DMS53 treated with DMSO at 0.1 percent for 48 hours (cell line): ENCODE data around the gene KAT5.
"Not testable (repeated sequence)": the region's sequence is repeated elsewhere in the genome, so short reads cannot be mapped to it uniquely, and the experiment has no call there.

Experiments used
- DNase-seq: peaks from one replicate; lab custom pipeline; 2025; ENCODE audit not compliant: unreplicated experiment; lab: John Stamatoyannopoulos, UW

KAT5 gene

GRCh38 chr11:65708451-65708850 lies 3.6 kb upstream of the KAT5 start:
- DNase-seq: no peak

- DNase-seq: no peak
These were observed 2.4 kb upstream of the KAT5 start for GRCh38 chr11:65709661-65710060.

- no peak for DNase-seq
These were observed 1.6 kb upstream of the KAT5 start for GRCh38 chr11:65710421-65710820.

GRCh38 chr11:65712633-65713076 lies 603 bp downstream of the KAT5 start:
- DNase-seq: no peak

DNA sequence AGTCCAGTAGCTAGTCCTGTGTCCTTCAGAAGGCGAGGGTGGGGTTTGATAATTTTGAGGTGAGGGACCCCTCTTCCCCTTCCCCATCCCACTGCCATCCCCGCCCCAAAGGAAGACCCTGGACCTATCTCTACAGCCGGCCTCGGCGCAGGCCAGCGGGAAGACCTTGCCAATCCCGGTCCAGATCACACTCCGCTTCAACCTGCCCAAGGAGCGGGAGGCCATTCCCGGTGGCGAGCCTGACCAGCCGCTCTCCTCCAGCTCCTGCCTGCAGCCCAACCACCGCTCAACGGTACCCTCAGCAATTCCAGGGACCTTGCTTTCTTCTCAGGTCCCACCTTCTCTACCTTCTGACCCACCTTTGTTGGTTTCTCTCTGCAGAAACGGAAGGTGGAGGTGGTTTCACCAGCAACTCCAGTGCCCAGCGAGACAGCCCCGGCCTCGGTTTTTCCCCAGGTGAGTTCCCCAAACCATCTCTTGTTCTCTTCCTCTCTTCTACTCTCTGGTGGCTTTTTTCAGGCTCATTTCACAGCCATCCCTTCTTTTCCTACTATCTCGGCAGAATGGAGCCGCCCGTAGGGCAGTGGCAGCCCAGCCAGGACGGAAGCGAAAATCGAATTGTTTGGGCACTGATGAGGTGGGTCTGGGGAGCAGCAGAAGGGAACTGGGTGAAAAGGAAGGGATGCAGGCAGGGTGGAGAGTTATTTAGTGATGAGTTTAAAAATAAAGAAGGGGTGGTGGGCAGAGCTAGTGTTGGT lies 1.3 kb downstream of the KAT5 start:
- DNase-seq: no peak

DNA sequence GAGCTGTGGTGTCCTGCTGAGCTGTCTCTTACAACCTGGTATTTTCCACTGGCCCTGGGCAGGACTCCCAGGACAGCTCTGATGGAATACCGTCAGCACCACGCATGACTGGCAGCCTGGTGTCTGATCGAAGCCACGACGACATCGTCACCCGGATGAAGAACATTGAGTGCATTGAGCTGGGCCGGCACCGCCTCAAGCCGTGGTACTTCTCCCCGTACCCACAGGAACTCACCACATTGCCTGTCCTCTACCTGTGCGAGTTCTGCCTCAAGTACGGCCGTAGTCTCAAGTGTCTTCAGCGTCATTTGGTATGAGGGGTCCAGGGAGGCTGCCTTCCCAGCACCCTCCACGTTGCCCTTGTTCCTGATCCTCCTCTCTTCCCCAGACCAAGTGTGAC lies 2.4 kb downstream of the KAT5 start:
- DNase-seq: no peak

- no peak for DNase-seq
These were observed 4.2 kb downstream of the KAT5 start for GRCh38 chr11:65716302-65716701.

DNA sequence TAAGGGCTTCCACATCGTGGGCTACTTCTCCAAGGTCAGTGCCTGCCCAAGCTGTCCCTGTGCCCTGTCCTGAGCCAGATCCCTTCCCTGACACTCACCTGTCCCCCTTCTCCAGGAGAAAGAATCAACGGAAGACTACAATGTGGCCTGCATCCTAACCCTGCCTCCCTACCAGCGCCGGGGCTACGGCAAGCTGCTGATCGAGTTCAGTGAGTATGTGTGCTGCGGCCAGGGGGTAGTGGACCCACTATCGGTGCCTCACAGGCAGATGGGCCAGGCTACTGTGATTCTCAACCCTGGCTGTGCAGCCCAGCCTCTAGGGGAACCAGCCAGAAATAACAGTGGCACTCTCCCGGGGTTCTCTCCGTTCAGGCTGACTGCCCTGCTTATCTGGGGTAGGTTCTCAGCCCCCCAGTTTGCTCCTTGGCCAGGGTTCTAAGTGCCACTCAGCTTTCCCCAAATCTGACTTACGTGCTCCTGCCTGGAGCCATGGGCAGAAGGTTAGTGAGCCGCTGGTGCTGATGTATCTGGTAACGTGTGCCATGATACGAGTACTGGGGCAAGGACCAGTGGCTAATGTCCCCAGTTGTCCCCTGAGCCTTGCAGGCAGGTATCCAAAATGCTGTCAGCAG lies 4.8 kb downstream of the KAT5 start:
- DNase-seq: no peak

GRCh38 chr11:65717906-65718305 lies 5.9 kb downstream of the KAT5 start:
- no peak for DNase-seq

DNA sequence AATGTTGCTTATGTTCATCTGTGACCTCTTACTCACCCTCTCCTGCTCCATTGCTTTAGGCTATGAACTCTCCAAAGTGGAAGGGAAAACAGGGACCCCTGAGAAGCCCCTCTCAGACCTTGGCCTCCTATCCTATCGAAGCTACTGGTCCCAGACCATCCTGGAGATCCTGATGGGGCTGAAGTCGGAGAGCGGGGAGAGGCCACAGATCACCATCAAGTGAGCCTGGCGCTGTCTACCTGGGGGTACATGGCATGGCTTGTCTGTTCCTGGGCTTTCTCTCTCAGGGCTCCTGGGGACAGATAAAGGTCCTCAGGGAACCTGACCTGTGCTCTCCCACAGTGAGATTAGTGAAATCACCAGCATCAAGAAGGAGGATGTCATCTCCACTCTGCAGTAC lies 6.5 kb downstream of the KAT5 start:
- no peak for DNase-seq

DNA sequence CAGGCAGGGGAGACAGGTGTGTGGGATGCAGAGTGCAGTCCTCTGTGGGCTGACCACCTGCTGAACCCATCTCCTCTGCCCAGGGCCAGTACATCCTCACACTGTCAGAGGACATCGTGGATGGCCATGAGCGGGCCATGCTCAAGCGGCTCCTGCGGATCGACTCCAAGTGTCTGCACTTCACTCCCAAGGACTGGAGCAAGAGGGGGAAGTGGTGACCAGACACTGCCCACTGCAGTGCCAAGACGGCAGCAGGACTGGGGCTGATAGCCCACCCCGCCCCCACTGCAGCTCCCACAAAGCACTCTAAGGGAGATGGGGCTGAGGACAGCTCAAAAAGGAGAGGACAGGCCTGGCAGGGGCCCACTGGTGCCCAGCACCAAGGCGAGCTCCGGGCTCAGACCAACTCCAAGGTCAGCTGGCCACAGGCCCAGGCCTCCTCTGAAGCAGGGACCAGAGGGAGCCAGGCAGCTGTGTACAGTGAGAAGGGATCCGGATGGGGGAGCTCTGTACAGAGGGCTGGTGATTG lies 7.0 kb downstream of the KAT5 start:
- no peak for DNase-seq

DNA sequence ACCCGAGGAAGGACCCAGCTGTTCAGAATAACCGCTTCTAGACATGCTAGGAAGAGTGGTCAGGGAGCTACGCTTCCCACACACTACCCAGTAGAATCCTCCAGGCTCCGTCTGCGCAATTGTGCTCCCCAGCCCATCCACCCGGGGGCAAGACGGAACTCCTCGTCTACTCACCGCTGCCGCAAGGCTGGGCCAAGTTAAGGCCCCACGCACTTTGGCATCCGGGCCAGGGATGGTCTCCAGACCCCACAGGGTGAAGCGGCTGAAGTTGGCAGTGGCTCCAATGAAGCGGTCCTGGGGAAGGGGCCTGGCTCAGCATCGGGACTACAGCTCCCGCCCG lies 7.8 kb downstream of the KAT5 start:
- DNase-seq: no peak

DNA sequence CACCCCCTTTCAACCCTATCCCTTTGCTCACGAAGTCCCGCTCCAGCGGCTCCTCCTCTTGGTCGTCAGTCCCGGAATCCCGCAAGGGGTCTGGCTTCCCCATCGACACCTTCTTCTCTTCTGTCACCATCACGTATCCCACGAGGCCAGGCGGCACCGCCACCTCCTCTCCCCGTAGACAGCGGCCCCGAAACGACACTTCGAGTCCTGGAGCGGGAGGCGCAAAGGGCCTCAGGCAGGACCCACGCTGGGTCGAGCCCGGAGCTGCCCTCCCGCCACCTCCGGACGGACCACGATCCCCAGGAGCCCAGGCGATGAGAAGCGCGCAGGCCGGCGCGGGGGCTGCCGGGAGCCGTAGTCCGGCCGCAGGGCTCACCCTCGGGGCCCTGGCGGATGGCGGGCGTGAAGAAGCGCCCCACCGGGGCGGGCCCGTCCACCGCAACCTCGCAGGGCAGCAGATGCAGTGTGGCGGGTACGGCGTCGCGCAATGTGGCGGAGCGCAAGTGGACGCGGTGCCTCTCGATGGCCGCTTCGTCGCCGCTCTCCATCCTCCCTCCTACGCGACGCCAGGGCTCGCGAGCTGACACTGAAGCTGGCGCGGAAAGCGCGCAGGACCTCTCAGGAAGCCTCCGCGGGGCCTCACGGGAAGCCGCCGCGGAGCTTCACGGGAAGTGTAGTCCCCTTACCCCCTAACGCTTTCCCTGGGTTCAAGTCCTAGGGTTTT lies 8.3 kb downstream of the KAT5 start, which contains the start of gene RNASEH2C:
Gene RNASEH2C, minus strand, starts transcription at position 588 of the 724 bp plus-strand sequence. Its CDS starts 40 bp downstream, at position 548.
- DNase-seq: peak; percentile 82

DNA sequence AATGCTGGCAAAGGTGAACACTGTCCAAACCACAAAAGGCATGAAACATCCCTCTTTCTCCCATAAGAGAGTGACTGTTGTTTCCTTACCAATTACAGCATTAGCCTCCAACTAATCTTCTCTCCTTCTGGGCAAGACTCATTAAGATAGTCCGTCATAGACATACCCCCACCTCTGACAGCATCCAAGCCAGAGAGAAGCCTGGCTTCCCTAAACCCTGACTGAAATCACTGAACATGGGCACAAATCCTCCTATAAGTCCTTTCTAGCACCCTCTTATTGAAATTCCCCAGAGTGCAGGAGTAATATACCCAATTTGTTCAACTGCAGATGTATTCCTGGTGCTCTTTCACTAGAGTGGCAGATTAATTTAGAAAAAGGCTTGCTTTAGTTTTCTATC lies 10.2 kb downstream of the KAT5 start:
- DNase-seq: no peak

DNA sequence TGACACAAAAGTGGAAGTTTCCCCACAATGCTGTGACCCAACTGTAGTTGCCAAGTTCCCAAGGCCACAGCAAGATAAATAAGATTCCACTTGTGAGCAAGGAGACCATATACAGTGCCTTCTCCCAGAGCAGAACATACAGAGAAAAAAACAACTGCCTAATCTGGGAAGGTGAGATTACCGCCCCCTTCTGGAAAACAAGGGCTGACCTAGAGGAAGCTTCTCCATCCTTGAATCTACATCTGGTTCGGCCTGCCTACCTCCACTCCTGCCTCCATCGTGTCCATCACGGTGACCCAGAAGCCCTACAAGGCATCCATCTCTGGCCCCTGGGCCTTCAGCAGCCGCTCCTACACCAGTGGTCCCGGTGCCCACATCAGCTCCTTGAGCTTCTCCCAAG lies 14.6 kb downstream of the KAT5 start:
- no peak for DNase-seq

GRCh38 chr11:65727865-65728264 lies 15.8 kb downstream of the KAT5 start:
- no peak for DNase-seq

DNA sequence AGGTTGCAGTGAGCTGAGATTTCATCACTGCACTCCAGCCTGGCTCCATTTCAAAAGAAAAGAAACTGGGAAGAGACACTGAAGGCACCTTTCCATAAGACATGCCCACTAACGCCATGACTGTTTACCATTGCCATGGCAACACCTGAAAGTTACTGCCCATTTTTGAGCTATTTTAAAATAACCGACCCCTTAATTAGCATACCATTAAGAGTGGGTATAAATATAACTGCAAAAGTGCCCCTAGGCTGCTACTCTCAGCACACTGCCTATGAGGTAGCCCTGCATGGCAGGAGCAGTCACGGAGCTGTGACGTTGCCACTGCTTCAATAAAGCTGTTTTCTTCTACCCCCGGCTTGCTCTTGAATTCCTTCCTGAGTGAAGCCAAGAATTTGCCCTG lies 18.4 kb downstream of the KAT5 start:
- no peak for DNase-seq

GRCh38 chr11:65735111-65735510 lies 23.1 kb downstream of the KAT5 start:
- DNase-seq: not testable (repeated sequence)

- DNase-seq: no peak
These were observed 24.8 kb downstream of the KAT5 start for GRCh38 chr11:65736810-65737209.

GRCh38 chr11:65739022-65739421 lies 27.0 kb downstream of the KAT5 start:
- no peak for DNase-seq

- DNase-seq: no peak
These were observed 29.1 kb downstream of the KAT5 start for GRCh38 chr11:65741185-65741584.

GRCh38 chr11:65742353-65742752 lies 30.3 kb downstream of the KAT5 start:
- DNase-seq: no peak
